Testis (tissue), 2 donors: Measurements from ENCODE around the gene AQP3.
"Not testable (repeated sequence)": the region's sequence is repeated elsewhere in the genome, so short reads cannot be mapped to it uniquely, and the experiment has no call there.

Experiments
- CTCF ChIP-seq, 3 experiments: fragments of 450-650 bp in 2 of 3; fragments of 200-600 bp in 1 of 3; sonication (generic) in 1 of 3; IDR thresholded peaks; one replicate each; pipeline ENCODE4 v1.5.1; 2016 to 2019; ENCODE audit warnings: antibody characterized with exemption in 3 of 3, mild to moderate bottlenecking in 2 of 3, moderate library complexity in 1 of 3
- POLR2A ChIP-seq: fragments of 450-650 bp; IDR thresholded peaks from one replicate; pipeline ENCODE4 v1.6.1; 2017; ENCODE audit warnings: antibody characterized with exemption, mild to moderate bottlenecking, moderate library complexity

- not testable (repeated sequence) for TF ChIP-seq CTCF (IDR thresholded peaks at IDR 0.05); POLR2A
Measured at GRCh38 chr9:33392591-33393021, 54.8 kb downstream of the AQP3 start.
